H9 (cell line): ENCODE results near the gene PLCH2. TPM values are rescaled to one million over a fixed set of nuclear protein-coding genes. Genes with fewer than 3 reads are reported as not detected.
A peak's percentile ranks its signal among the peaks of the same experiment; 100 is the strongest.

Experiments
- DNase-seq: peaks from one replicate; pipeline ENCODE4 v3.0.0-alpha.2; 2017
- H2AFZ ChIP-seq: one replicate; pipeline ENCODE4 v1.6.1; 2013; ENCODE audit warnings: mild to moderate bottlenecking, low read length, control low read depth, moderate library complexity
- H2AK5ac ChIP-seq: 2 replicates; pipeline ENCODE4 v1.6.1; 2013; ENCODE audit warnings: low read length, control low read depth, mixed read lengths; ENCODE audit not compliant: insufficient read length
- H2BK120ac ChIP-seq: one replicate; pipeline ENCODE4 v1.6.1; 2013; ENCODE audit warnings: low read depth, mild to moderate bottlenecking, low read length, control low read depth, inconsistent platforms; ENCODE audit not compliant: poor library complexity, severe bottlenecking
- H2BK12ac ChIP-seq: 2 replicates; pipeline ENCODE4 v1.6.1; 2013; ENCODE audit warnings: low read length, control low read depth, mixed read lengths, low read depth; ENCODE audit not compliant: insufficient read length
- H2BK15ac ChIP-seq: 2 replicates; pipeline ENCODE4 v1.6.1; 2013; ENCODE audit warnings: low read depth, low read length, control low read depth
- H2BK20ac ChIP-seq: one replicate; pipeline ENCODE4 v1.6.1; 2013; ENCODE audit warnings: low read depth, mild to moderate bottlenecking, low read length, control low read depth, inconsistent platforms; ENCODE audit not compliant: poor library complexity, severe bottlenecking
- H2BK5ac ChIP-seq: 2 replicates; pipeline ENCODE4 v1.6.1; 2013; ENCODE audit warnings: low read length, control low read depth, mixed read lengths; ENCODE audit not compliant: insufficient read length
- H3K14ac ChIP-seq: 2 replicates; pipeline ENCODE4 v1.6.1; 2013; ENCODE audit warnings: low read length, control low read depth; ENCODE audit not compliant: insufficient read depth
- H3K18ac ChIP-seq: 2 replicates; pipeline ENCODE4 v1.6.1; 2013; ENCODE audit warnings: low read depth, mild to moderate bottlenecking, mixed read lengths, low read length, control low read depth; ENCODE audit not compliant: insufficient read length
- H3K23ac ChIP-seq: 2 replicates; pipeline ENCODE4 v1.6.1; 2013; ENCODE audit warnings: low read length, control low read depth, mixed read lengths, low read depth; ENCODE audit not compliant: insufficient read length
- H3K23me2 ChIP-seq: 2 replicates; pipeline ENCODE4 v1.6.1; 2013; ENCODE audit warnings: low read depth, mild to moderate bottlenecking, mixed read lengths, low read length, control low read depth; ENCODE audit not compliant: insufficient read length, poor library complexity, severe bottlenecking
- H3K27ac ChIP-seq: 2 replicates; pipeline ENCODE4 v1.5.1; 2013; ENCODE audit warnings: low read length, control low read depth, mixed read lengths, low read depth; ENCODE audit not compliant: insufficient read length
- H3K27me3 ChIP-seq: 2 replicates; pipeline ENCODE4 v1.6.1; 2013; ENCODE audit warnings: low read length, control low read depth, inconsistent platforms; ENCODE audit not compliant: insufficient read depth
- H3K4ac ChIP-seq: 2 replicates; pipeline ENCODE4 v1.6.1; 2013; ENCODE audit warnings: low read depth, mild to moderate bottlenecking, control low read depth, inconsistent platforms, low read length, moderate library complexity
- H3K4me1 ChIP-seq: 2 replicates; pipeline ENCODE4 v1.6.1; 2013; ENCODE audit warnings: low read length, control low read depth, inconsistent platforms; ENCODE audit not compliant: insufficient read depth
- H3K4me2 ChIP-seq: 2 replicates; pipeline ENCODE4 v1.6.1; 2013; ENCODE audit warnings: low read length, control low read depth, mixed read lengths; ENCODE audit not compliant: insufficient read length, insufficient read depth
- H3K56ac ChIP-seq: 2 replicates; pipeline ENCODE4 v1.6.1; 2013; ENCODE audit warnings: low read depth, mild to moderate bottlenecking, mixed read lengths, low read length, control low read depth; ENCODE audit not compliant: insufficient read length
- H3K79me1 ChIP-seq: 2 replicates; pipeline ENCODE4 v1.6.1; 2013; ENCODE audit warnings: low read depth, mild to moderate bottlenecking, moderate library complexity, low read length, control low read depth, inconsistent platforms; ENCODE audit not compliant: insufficient read depth, poor library complexity, severe bottlenecking
- H3K79me2 ChIP-seq: 2 replicates; pipeline ENCODE4 v1.6.1; 2013; ENCODE audit warnings: low read length, control low read depth, inconsistent platforms; ENCODE audit not compliant: insufficient read depth
- H3K9ac ChIP-seq: 2 replicates; pipeline ENCODE4 v1.6.1; 2013; ENCODE audit warnings: low read length, control low read depth, mixed read lengths; ENCODE audit not compliant: insufficient read length; ENCODE audit errors: extremely low read depth
- H3K9me3 ChIP-seq: one replicate; pipeline ENCODE4 v1.6.1; 2013; ENCODE audit warnings: low read depth, low read length, inconsistent platforms; ENCODE audit not compliant: control insufficient read depth
- H3T11ph ChIP-seq: one replicate; pipeline ENCODE4 v1.6.1; 2013; ENCODE audit warnings: mild to moderate bottlenecking, low read length, control low read depth, inconsistent platforms
- H4K20me1 ChIP-seq: one replicate; pipeline ENCODE4 v1.6.1; 2013; ENCODE audit not compliant: control insufficient read depth, insufficient read length, insufficient read depth
- H4K5ac ChIP-seq: 2 replicates; pipeline ENCODE4 v1.6.1; 2013; ENCODE audit warnings: low read depth, mild to moderate bottlenecking, mixed read lengths, low read length, control low read depth; ENCODE audit not compliant: insufficient read length
- H4K8ac ChIP-seq: replicated peaks from 2 replicates; pipeline ENCODE4 v1.6.1; 2013; ENCODE audit warnings: low read length, control low read depth, mixed read lengths, low read depth; ENCODE audit not compliant: insufficient read length
- H4K91ac ChIP-seq: 2 replicates; pipeline ENCODE4 v1.6.1; 2013; ENCODE audit warnings: low read depth, mild to moderate bottlenecking, moderate library complexity, mixed read lengths, low read length, control low read depth; ENCODE audit not compliant: insufficient read length
- H3K27ac Mint-ChIP-seq, 3 experiments: 2 replicates in 2 of 3; 3 replicates in 1 of 3; pipeline ENCODE4 v1.8.0; 2020 to 2021; ENCODE audit warnings: mixed read lengths in 3 of 3, mild to moderate bottlenecking in 1 of 3, moderate library complexity in 1 of 3
- H3K27me3 Mint-ChIP-seq: 2 replicates; pipeline ENCODE4 v1.8.0; 2021; ENCODE audit warnings: low read depth, mild to moderate bottlenecking, moderate library complexity, mixed read lengths
- H3K36me3 Mint-ChIP-seq, 3 experiments: 2 replicates in 2 of 3; 3 replicates in 1 of 3; pipeline ENCODE4 v1.8.0; 2020 to 2021; ENCODE audit warnings: low read depth in 3 of 3, mixed read lengths in 3 of 3; ENCODE audit not compliant: insufficient read depth in 1 of 3
- H3K4me1 Mint-ChIP-seq, 2 experiments: 2 replicates each; pipeline ENCODE4 v1.8.0; 2020; ENCODE audit warnings: mixed read lengths in 2 of 2
- H3K4me3 Mint-ChIP-seq, 2 experiments: 2 replicates in 1 of 2; 3 replicates in 1 of 2; pipeline ENCODE4 v1.8.0; 2020 to 2021; ENCODE audit warnings: mild to moderate bottlenecking in 2 of 2, mixed read lengths in 2 of 2, moderate library complexity in 1 of 2
- H3K9me3 Mint-ChIP-seq, 2 experiments: 2 replicates in 1 of 2; 3 replicates in 1 of 2; pipeline ENCODE4 v1.8.0; 2020; ENCODE audit warnings: mild to moderate bottlenecking in 2 of 2, mixed read lengths in 2 of 2, moderate library complexity in 1 of 2
- CTCF ChIP-seq: fragments of 200-600 bp; sonication (generic); conservative IDR thresholded peaks from 3 replicates; pipeline ENCODE4 v1.8.0; 2021; ENCODE audit warnings: antibody characterized with exemption, mild to moderate bottlenecking
- WGBS: extraction: QIAGEN DNeasy Blood & Tissue Kit; methylation state at CpG from one replicate; pipeline ENCODE4 v1.1.7; 2013; ENCODE audit warnings: missing lambda C conversion rate, low lambda C conversion rate, mixed read lengths; ENCODE audit not compliant: insufficient read length; ENCODE audit errors: extremely low coverage; 5-methylcytosine and 5-hydroxymethylcytosine counted together
- total RNA-seq: library from RNA; stranded (reverse); gene quantifications from 2 replicates; pipeline ENCODE4 v1.2.1, GENCODE V29; 2021

Gene PLCH2
- total RNA-seq, 1 experiment from 2014 or later, result 0.09 TPM

GRCh38 chr1:2535455-2535854, 59.4 kb downstream of the PLCH2 start:
- peaks cover 3% of the 10 kb centered on the region for H4K20me1 ChIP-seq
- WGBS, result no CpG with 5 or more reads among the region's 27 CpGs
- no peak overlapping the region for H2BK12ac ChIP-seq
- H2BK120ac ChIP-seq, result no peak overlapping the region
- Mint-ChIP-seq H3K27ac (no peak overlapping the region), H3K4me3 (no peak overlapping the region), H3K9me3 (peaks cover 0 to 3% of the 10 kb centered on the region in 2 experiments; a peak in 2 of 5 replicates), H3K4me1 (peaks cover 10 to 22% of the 10 kb centered on the region in 2 experiments), H3K27me3 (peaks cover 93% of the 10 kb centered on the region), H3K36me3 (no peaks in the 10 kb centered on the region)
- no peak overlapping the region for H3K14ac ChIP-seq
- no peak overlapping the region for H3K56ac ChIP-seq
- TF ChIP-seq CTCF, result 0 out of 3 replicates have a peak, but pooled peaks have one; percentile 19
- no peak overlapping the region for H3T11ph ChIP-seq
- H3K27ac ChIP-seq, result no peak overlapping the region
- H4K91ac ChIP-seq, result no peak overlapping the region
- H4K8ac ChIP-seq, result no peak overlapping the region
- no peak overlapping the region for H2BK15ac ChIP-seq
- no peak for DNase-seq
- no peak overlapping the region for H3K18ac ChIP-seq
- H3K23ac ChIP-seq, result no peak overlapping the region
- no peak overlapping the region for H3K4me2 ChIP-seq
- no peak overlapping the region for H2BK5ac ChIP-seq
- no peaks in the 10 kb centered on the region for H3K4me1 ChIP-seq
- no peaks in the 10 kb centered on the region for H3K9me3 ChIP-seq
- no peak overlapping the region for H2BK20ac ChIP-seq
- no peak overlapping the region for H4K5ac ChIP-seq
- peaks cover 19% of the 10 kb centered on the region; the same call in 1 of the 2 replicates for H3K27me3 ChIP-seq
- no peak overlapping the region for H3K4ac ChIP-seq
- no peak overlapping the region for H2AK5ac ChIP-seq
- H3K79me2 ChIP-seq, result no peaks in the 10 kb centered on the region
- H3K9ac ChIP-seq, result no peak overlapping the region
- no peaks in the 10 kb centered on the region for H3K23me2 ChIP-seq
- no peaks in the 10 kb centered on the region for H3K79me1 ChIP-seq
- H2AFZ ChIP-seq, result no peak overlapping the region
